IgD-negative memory B cell (primary cell): ENCODE data around the gene LMO3. TPM values are rescaled to one million over a fixed set of nuclear protein-coding genes. Genes with fewer than 3 reads are reported as not detected.
A peak's percentile ranks its signal among the peaks of the same experiment; 100 is the strongest.

Experiments used
- H3K27ac Mint-ChIP-seq, 3 donors: one replicate each; pipeline ENCODE4 v1.8.0; 2020 to 2022; ENCODE audit warnings: mild to moderate bottlenecking in 3 of 3, mixed read lengths in 3 of 3, moderate library complexity in 1 of 3
- H3K27me3 Mint-ChIP-seq: one replicate; pipeline ENCODE4 v1.8.0; 2021; ENCODE audit warnings: mixed read lengths
- H3K36me3 Mint-ChIP-seq: one replicate; pipeline ENCODE4 v1.8.0; 2020; ENCODE audit warnings: mild to moderate bottlenecking, mixed read lengths
- H3K4me1 Mint-ChIP-seq, 3 donors: one replicate each; pipeline ENCODE4 v1.8.0; 2020 to 2022; ENCODE audit warnings: mixed read lengths in 3 of 3, mild to moderate bottlenecking in 1 of 3
- H3K4me3 Mint-ChIP-seq, 4 donors: one replicate each; pipeline ENCODE4 v1.8.0; 2020 to 2022; ENCODE audit warnings: mild to moderate bottlenecking in 4 of 4, mixed read lengths in 4 of 4, moderate library complexity in 3 of 4
- H3K9me3 Mint-ChIP-seq, 3 donors: one replicate each; pipeline ENCODE4 v1.8.0; 2020 to 2021; ENCODE audit warnings: mixed read lengths in 3 of 3, mild to moderate bottlenecking in 1 of 3
- polyA plus RNA-seq: library from polyadenylated mRNA; unstranded; fragments of 300-500 nt; fragmentation: Illumina TruSeq; gene quantifications from one replicate; pipeline ENCODE4 v1.2.3, GENCODE V29; 2021

Gene LMO3
- polyA plus RNA-seq, 1 donor from 2014 or later, result not detected

GRCh38 chr12:16606201-16606849, 363 bp upstream of the LMO3 start:
- H3K27me3 Mint-ChIP-seq, result peaks cover 27% of the 10 kb centered on the region
- H3K4me3 Mint-ChIP-seq, result peak overlapping the region in 1 of 4 donors; percentile 41
- peaks cover 0 to 2% (median under 1%) of the 10 kb centered on the region in 3 donors for H3K4me1 Mint-ChIP-seq
- H3K36me3 Mint-ChIP-seq, result peaks cover 2% of the 10 kb centered on the region
- H3K27ac Mint-ChIP-seq, result no peak overlapping the region
- peaks cover 3 to 9% (median 4%) of the 10 kb centered on the region in 3 donors for H3K9me3 Mint-ChIP-seq

DNA sequence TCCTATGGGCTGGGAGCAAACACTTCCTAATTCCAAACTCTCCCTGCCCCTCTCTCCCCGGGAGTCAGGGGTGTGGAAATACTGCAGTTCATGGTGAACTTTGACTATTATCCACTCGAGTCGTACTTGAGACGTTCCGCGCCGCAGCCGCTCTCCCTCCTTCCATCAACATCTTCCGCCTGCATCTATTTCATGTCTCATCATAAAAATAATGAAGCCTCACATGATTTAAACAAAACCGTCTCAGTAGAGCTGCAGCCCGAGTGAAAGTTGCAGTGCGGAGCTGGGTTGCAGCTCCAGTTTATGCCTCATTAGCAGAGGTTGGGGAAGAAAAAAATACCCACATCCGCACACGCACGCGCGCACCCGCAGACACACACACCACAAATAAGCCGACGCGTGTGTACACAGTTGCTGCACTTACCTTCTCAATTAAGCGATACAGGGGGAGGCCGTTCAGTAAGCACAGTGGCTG, 283 bp downstream of the LMO3 start:
- peak overlapping the region in 1 of 4 donors; percentile 80 for H3K4me3 Mint-ChIP-seq
- H3K4me1 Mint-ChIP-seq, result peaks cover 0 to 2% (median 0%) of the 10 kb centered on the region in 3 donors
- peaks cover 3 to 9% (median 4%) of the 10 kb centered on the region in 3 donors for H3K9me3 Mint-ChIP-seq
- peaks cover 2% of the 10 kb centered on the region for H3K36me3 Mint-ChIP-seq
- no peak overlapping the region for H3K27ac Mint-ChIP-seq
- peaks cover 27% of the 10 kb centered on the region for H3K27me3 Mint-ChIP-seq

DNA sequence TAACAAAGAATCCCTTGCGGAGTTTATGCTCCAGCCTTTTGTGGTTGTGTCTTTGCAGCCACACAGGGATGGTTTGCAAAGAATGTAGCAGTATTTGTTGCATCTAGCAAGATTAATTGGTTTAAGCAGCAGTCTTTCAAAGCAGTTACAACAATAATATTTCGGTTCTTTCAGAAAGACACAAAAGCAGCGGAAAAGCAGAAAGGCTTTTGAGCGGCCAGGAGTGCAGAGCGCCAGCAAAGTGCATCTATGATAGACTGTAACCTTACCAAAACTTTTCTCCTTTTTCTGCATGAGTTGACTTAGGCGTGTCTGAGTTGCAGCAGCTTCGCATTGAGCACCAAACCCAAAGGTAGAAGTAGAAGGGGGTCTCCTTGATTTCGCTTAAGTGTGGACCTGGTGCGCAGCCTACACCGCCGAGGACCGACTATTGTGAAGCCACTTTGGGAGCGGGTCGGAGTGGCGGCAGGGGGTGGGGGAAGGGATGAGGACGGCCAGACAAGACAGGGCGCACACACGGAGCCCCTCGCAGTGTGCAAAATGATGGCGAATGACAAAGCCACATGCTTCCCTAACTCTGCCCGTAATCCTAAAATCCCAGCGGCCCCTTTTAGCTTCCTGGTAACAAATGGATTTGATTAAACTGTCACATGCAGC, 1.2 kb downstream of the LMO3 start:
- H3K36me3 Mint-ChIP-seq, result peaks cover 2% of the 10 kb centered on the region
- peak overlapping the region in 1 of 4 donors; percentile 47 for H3K4me3 Mint-ChIP-seq
- H3K27me3 Mint-ChIP-seq, result peaks cover 27% of the 10 kb centered on the region
- no peak overlapping the region for H3K27ac Mint-ChIP-seq
- H3K4me1 Mint-ChIP-seq, result peaks cover 0 to 2% (median 0%) of the 10 kb centered on the region in 3 donors
- peaks cover 3 to 9% (median 4%) of the 10 kb centered on the region in 3 donors for H3K9me3 Mint-ChIP-seq

GRCh38 chr12:16603916-16604575, 1.9 kb downstream of the LMO3 start:
- H3K4me3 Mint-ChIP-seq, result no peak overlapping the region
- H3K27me3 Mint-ChIP-seq, result peaks cover 23% of the 10 kb centered on the region
- peaks cover 3 to 10% (median 4%) of the 10 kb centered on the region in 3 donors for H3K9me3 Mint-ChIP-seq
- peaks cover 0 to 2% (median 0%) of the 10 kb centered on the region in 3 donors for H3K4me1 Mint-ChIP-seq
- H3K36me3 Mint-ChIP-seq, result peaks cover 2% of the 10 kb centered on the region
- H3K27ac Mint-ChIP-seq, result no peak overlapping the region

DNA sequence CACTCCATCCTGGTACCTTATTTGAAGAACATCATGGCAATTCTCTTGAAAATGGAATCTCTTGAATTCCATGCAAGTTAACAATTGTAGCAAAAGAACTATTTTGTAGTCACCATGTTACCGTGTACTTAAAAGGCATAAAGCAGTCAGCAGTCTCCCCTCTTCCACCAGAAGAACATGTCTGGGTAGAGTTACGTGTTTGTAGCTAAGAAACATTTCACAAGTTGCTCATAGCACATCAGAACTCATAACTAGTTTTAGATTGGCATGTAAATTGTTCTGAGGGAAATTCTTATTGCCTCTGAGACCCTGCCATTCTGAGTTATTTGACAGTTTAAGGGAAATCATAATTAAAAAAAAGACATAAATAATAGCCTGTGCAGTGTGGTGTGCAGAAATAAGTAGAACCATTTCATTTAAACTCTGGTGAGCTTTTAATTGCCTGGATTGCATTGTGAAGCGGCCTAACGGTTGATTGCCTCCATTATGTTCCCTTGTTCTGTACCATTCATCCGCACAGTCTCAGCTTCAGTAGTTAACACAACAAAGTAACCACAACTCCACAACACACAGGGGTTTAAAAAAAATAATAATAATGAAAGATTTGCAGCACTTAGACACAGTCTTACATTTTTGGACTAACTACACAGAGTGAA, 2.6 kb downstream of the LMO3 start:
- no peak overlapping the region for H3K4me3 Mint-ChIP-seq
- H3K27ac Mint-ChIP-seq, result no peak overlapping the region
- H3K4me1 Mint-ChIP-seq, result peaks cover 0 to 2% (median 0%) of the 10 kb centered on the region in 3 donors
- peaks cover 23% of the 10 kb centered on the region for H3K27me3 Mint-ChIP-seq
- H3K9me3 Mint-ChIP-seq, result peaks cover 2 to 10% (median 3%) of the 10 kb centered on the region in 3 donors
- peaks cover 2% of the 10 kb centered on the region for H3K36me3 Mint-ChIP-seq

DNA sequence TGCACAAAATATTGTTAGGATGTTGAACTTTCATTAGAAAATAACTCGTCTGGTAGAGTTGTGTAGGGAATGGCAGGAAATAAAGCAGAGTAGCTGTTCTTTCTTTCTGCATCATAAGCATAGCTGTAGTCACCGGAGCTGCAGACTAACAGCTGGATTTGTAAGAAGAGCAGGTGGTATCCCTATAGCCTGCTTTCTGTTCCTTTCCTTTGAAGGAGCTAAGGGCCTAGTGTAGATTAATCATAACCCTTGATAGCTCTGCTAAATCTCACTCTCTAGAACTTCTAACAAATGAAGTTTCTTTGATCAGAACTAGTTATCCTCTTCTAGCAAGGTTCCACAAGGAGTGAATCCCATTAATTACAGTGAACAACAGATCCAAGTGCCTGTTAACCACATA, 3.5 kb downstream of the LMO3 start:
- Mint-ChIP-seq H3K27ac (no peak overlapping the region), H3K36me3 (peaks cover 2% of the 10 kb centered on the region), H3K4me1 (peaks cover 0 to 2% (median 0%) of the 10 kb centered on the region in 3 donors), H3K9me3 (peaks cover 0 to 8% (median 3%) of the 10 kb centered on the region in 3 donors), H3K4me3 (no peak overlapping the region), H3K27me3 (peaks cover 23% of the 10 kb centered on the region)

DNA sequence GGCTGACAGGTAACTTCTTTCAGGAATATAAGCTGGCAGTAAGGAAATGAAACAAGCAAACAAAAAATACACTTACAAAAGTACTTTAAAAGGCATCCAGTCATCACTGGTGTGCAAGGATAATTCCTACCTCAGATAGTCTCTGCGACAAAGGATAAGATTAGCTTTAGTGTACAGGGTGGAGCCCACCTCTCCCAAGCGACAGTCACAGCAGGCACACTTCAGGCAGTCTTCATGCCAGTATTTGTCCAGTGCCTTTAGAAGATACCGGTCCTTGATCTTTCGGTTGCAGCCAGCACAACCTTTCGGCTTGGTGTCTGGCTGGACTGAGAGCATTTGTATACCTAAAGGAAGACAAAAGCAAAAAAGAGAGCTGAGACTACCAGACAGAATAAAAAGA, 5.4 kb downstream of the LMO3 start:
- Mint-ChIP-seq H3K36me3 (no peaks in the 10 kb centered on the region), H3K27ac (no peak overlapping the region), H3K4me1 (no peaks in the 10 kb centered on the region), H3K27me3 (peaks cover 10% of the 10 kb centered on the region), H3K9me3 (peaks cover 0 to 4% (median 3%) of the 10 kb centered on the region in 3 donors), H3K4me3 (no peak overlapping the region)

GRCh38 chr12:16599081-16599480, 6.9 kb downstream of the LMO3 start:
- Mint-ChIP-seq H3K4me3 (no peak overlapping the region), H3K36me3 (no peaks in the 10 kb centered on the region), H3K27me3 (peaks cover 4% of the 10 kb centered on the region)

DNA sequence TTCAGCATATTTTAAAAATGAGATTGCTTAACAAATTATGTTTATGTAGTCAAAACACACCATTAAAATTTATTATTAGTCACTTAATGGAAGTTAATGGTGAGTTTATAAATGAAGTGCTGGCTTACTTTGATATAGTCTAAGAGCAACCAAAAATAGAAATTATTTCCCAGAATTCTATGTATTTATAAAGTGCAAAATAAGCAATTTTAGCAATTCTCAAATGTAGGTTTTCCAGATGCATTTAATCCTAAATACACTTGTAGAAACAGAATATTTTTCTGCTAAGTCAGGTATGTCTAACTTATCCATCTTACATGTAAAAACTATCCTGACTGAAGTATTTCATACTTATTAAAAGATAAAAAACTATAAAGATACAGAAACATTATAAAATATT, 11.2 kb downstream of the LMO3 start:
- Mint-ChIP-seq H3K9me3 (peaks cover 1 to 3% (median 2%) of the 10 kb centered on the region in 3 donors), H3K27ac (no peak overlapping the region), H3K4me3 (no peak overlapping the region), H3K36me3 (no peaks in the 10 kb centered on the region), H3K27me3 (no peaks in the 10 kb centered on the region), H3K4me1 (no peaks in the 10 kb centered on the region)

More at GRCh38 chr12:16599081-16599480, 6.9 kb downstream of the LMO3 start:
- H3K4me1 Mint-ChIP-seq, result no peaks in the 10 kb centered on the region
- no peak overlapping the region for H3K27ac Mint-ChIP-seq
- H3K9me3 Mint-ChIP-seq, result peaks cover 0 to 4% (median 3%) of the 10 kb centered on the region in 3 donors

DNA sequence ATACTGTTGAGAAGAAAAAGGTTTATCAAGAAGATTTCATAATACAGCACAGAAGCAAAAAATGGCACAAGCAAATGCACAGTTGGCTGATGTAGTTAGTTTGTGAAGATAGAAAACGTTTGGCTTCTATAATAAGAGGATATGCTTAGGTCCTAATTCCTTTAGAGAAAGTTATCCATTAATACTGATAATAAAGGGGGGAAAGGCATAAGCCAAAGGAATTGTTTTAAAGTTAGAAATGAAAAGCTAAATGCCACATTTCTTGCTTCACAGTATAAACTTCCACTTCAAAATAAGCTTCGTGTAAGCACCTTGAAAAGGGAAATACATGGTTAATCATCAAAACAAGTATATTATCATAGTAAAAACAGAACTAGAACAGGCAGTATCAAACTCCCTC, 12.4 kb downstream of the LMO3 start:
- Mint-ChIP-seq H3K4me3 (no peak overlapping the region), H3K4me1 (no peaks in the 10 kb centered on the region), H3K27ac (no peak overlapping the region), H3K9me3 (peaks cover 0 to 5% (median 3%) of the 10 kb centered on the region in 3 donors), H3K27me3 (no peaks in the 10 kb centered on the region), H3K36me3 (no peaks in the 10 kb centered on the region)

DNA sequence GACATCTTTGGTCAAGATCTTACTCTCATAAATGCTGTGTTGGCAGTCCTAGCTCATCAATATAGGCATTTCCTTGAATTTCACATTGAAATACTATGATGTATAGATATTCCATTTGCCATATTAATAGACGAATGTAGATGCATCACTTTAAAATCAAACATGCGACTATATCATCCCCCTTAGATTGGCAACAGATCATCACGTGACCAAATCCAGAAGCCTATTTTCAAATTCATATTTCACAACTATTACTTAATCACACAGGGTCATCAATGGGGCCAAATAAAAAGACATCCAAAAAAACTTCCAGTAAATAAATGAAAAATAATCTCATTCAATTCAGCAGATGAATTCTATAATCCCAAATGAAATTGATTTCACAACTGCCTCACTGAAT, 15.3 kb downstream of the LMO3 start:
- no peaks in the 10 kb centered on the region for H3K27me3 Mint-ChIP-seq
- no peak overlapping the region for H3K27ac Mint-ChIP-seq
- H3K4me3 Mint-ChIP-seq, result no peak overlapping the region
- H3K9me3 Mint-ChIP-seq, result peaks cover 0 to 6% (median 4%) of the 10 kb centered on the region in 3 donors
- H3K4me1 Mint-ChIP-seq, result no peaks in the 10 kb centered on the region
- H3K36me3 Mint-ChIP-seq, result no peaks in the 10 kb centered on the region

DNA sequence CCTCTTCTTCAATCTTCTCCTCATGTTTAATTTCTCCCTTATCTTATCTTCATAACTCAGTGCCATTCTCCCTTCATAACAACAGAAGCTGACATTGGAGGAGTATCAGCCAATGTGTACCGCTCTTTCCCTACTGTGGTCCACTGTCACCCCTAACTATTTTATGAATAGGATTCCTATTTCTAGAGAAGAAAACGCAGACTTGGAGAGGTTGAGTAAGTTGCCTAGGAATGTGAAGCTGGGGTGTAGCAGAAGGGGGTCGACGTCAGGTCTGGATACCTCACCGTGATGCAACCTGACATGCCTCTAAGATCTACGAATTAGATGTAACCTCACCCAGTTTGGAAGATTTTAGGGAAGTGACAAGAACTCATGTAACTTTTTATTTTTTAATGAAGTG, 17.1 kb downstream of the LMO3 start:
- Mint-ChIP-seq H3K36me3 (no peaks in the 10 kb centered on the region), H3K27ac (no peak overlapping the region), H3K4me3 (no peak overlapping the region), H3K27me3 (no peaks in the 10 kb centered on the region), H3K9me3 (peaks cover 4 to 8% (median 5%) of the 10 kb centered on the region in 3 donors), H3K4me1 (no peaks in the 10 kb centered on the region)

- H3K9me3 Mint-ChIP-seq, result peaks cover 4 to 13% (median 8%) of the 10 kb centered on the region in 3 donors
- peaks cover 1% of the 10 kb centered on the region for H3K36me3 Mint-ChIP-seq
- no peak overlapping the region for H3K27ac Mint-ChIP-seq
- H3K4me3 Mint-ChIP-seq, result no peak overlapping the region
- no peaks in the 10 kb centered on the region for H3K27me3 Mint-ChIP-seq
- H3K4me1 Mint-ChIP-seq, result no peaks in the 10 kb centered on the region
Measured at GRCh38 chr12:16587514-16587913, 18.4 kb downstream of the LMO3 start.

- Mint-ChIP-seq H3K4me1 (no peaks in the 10 kb centered on the region), H3K36me3 (peaks cover 1% of the 10 kb centered on the region), H3K27me3 (no peaks in the 10 kb centered on the region), H3K4me3 (no peak overlapping the region), H3K9me3 (peaks cover 4 to 17% (median 8%) of the 10 kb centered on the region in 3 donors), H3K27ac (no peak overlapping the region)
Measured at GRCh38 chr12:16587110-16587453, 18.9 kb downstream of the LMO3 start.
